Adipocyte (in vitro differentiated cells): ENCODE data around the gene RERE.

Experiments used
- DNase-seq: peaks from one replicate; pipeline ENCODE4 v3.0.0-alpha.2; 2015; ENCODE audit warnings: low read depth
- H3K27me3 ChIP-seq: replicated peaks from 2 replicates; pipeline ENCODE4 v1.7.0; 2013; ENCODE audit warnings: mild to moderate bottlenecking, low read length, moderate library complexity; ENCODE audit not compliant: control insufficient read depth, insufficient read depth
- H3K36me3 ChIP-seq: 2 replicates; pipeline ENCODE4 v1.7.0; 2013; ENCODE audit warnings: low read length, mild to moderate bottlenecking, moderate library complexity; ENCODE audit not compliant: control insufficient read depth, insufficient read depth, severe bottlenecking
- H3K4me1 ChIP-seq: 2 replicates; pipeline ENCODE4 v1.7.0; 2013; ENCODE audit warnings: mild to moderate bottlenecking, low read length, moderate library complexity; ENCODE audit not compliant: control insufficient read depth, insufficient read depth
- H3K4me3 ChIP-seq: 2 replicates; pipeline ENCODE4 v1.7.0; 2013; ENCODE audit warnings: mild to moderate bottlenecking, low read length, moderate library complexity
- H3K9ac ChIP-seq: 2 replicates; pipeline ENCODE4 v1.7.0; 2013; ENCODE audit warnings: mild to moderate bottlenecking, low read length, moderate library complexity
- H3K9me3 ChIP-seq: 2 replicates; pipeline ENCODE4 v1.7.0; 2013; ENCODE audit warnings: mild to moderate bottlenecking, low read length, moderate library complexity; ENCODE audit not compliant: control insufficient read depth

Gene RERE

GRCh38 chr1:8349961-8350360 is 467.5 kb downstream of the RERE start:
- peaks cover 26% of the 10 kb centered on the region for H3K4me1 ChIP-seq
- H3K9me3 ChIP-seq = no peaks in the 10 kb centered on the region
- no peaks in the 10 kb centered on the region for H3K27me3 ChIP-seq
- H3K9ac ChIP-seq = peak overlapping the region; percentile 6
- H3K36me3 ChIP-seq = peaks cover 30% of the 10 kb centered on the region
- no peak overlapping the region for H3K4me3 ChIP-seq
- DNase-seq = no peak

DNA sequence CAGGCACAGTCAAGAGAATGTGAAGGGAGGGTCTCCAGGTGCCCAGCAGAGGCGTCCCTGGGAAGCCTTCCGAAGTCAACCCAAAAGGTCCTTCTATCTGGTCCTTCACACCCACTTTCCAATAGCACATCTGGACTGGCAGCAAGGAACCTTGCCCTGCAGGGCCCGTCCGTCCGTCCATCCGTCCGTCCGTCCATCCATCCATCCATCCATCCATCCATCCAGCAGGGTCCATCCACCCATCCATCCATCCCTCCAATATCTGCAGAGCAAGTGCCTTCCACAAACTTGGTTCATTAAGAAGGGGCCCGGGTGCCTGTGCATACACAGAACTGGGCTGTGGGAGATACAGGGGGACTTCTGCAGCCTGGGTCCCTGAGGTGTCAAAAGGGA is 468.0 kb downstream of the RERE start:
- no peak for DNase-seq
- peaks cover 26% of the 10 kb centered on the region for H3K4me1 ChIP-seq

GRCh38 chr1:8348777-8349472 is 468.5 kb downstream of the RERE start:
- peak; percentile 78 for DNase-seq
- peaks cover 26% of the 10 kb centered on the region for H3K4me1 ChIP-seq
- no peaks in the 10 kb centered on the region for H3K9me3 ChIP-seq
- H3K9ac ChIP-seq = no peak overlapping the region
- peaks cover 20% of the 10 kb centered on the region for H3K36me3 ChIP-seq
- H3K27me3 ChIP-seq = no peaks in the 10 kb centered on the region
- no peak overlapping the region for H3K4me3 ChIP-seq

More for the DNA sequence above, 468.0 kb downstream of the RERE start:
- peaks cover 25% of the 10 kb centered on the region for H3K36me3 ChIP-seq
- no peaks in the 10 kb centered on the region for H3K9me3 ChIP-seq
- no peak overlapping the region for H3K4me3 ChIP-seq
- H3K27me3 ChIP-seq = no peaks in the 10 kb centered on the region
- H3K9ac ChIP-seq = peak overlapping the region; percentile 6

DNA sequence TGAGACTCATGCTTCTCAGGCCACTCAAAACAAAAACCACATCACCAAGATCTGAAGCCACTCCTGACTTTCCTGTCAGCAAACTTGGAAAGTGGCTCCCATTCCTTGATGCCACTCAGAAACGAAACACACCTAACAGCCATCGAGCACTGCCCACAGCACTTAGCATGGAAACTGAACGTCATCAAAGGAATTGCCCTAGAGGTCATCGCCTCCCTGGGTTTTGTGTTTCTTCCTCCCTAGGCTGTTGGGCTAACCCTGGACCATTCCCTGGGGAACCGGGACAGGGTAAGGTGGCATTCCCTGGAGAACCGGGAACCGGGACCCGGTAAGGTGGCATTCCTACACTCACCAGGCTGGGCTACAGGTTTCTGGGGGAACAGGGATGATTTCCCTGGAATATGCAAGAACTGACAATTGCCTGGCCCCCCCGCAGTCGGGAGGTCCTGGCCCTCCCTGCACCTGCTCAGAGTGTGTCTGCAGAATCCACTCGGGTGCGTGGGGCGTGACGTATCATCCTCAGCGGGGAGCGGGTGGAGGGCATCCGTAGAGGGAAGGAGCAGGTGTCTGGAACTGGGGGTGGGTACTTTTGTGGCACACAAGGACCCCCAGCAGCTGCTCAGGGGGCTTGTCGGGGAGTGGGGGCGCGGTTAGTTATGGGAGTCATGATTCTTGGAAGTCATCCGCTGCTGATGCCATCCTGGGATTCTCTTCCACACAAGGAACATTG is 469.2 kb downstream of the RERE start:
- Histone ChIP-seq H3K9me3 (no peaks in the 10 kb centered on the region), H3K9ac (no peak overlapping the region), H3K4me1 (peaks cover 24% of the 10 kb centered on the region), H3K27me3 (no peaks in the 10 kb centered on the region), H3K36me3 (peaks cover 13% of the 10 kb centered on the region), H3K4me3 (no peak overlapping the region)
- DNase-seq = no peak

DNA sequence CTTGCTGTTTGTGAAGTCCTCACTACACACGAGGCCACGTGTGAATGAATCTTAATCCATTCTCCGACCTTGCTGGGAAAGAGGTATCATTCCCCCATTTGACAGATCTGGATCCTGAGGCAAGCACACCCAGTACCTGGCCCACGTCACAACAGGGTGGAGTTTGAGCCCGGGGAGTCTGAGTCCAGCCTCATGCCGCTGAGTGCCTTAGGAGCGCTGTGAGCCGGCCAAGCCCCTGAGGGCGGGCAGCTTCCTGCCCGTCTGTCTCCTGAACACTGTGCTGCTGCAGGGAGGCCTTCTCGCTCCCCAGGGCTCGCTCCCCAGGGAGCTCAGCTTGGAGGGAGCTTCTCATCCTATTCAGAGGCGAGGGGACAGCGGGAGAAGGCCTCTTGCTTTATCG is 469.8 kb downstream of the RERE start:
- Histone ChIP-seq H3K9me3 (no peaks in the 10 kb centered on the region), H3K4me1 (peaks cover 24% of the 10 kb centered on the region), H3K27me3 (no peaks in the 10 kb centered on the region), H3K9ac (no peak overlapping the region), H3K4me3 (no peak overlapping the region), H3K36me3 (peaks cover 7% of the 10 kb centered on the region)
- DNase-seq = no peak

DNA sequence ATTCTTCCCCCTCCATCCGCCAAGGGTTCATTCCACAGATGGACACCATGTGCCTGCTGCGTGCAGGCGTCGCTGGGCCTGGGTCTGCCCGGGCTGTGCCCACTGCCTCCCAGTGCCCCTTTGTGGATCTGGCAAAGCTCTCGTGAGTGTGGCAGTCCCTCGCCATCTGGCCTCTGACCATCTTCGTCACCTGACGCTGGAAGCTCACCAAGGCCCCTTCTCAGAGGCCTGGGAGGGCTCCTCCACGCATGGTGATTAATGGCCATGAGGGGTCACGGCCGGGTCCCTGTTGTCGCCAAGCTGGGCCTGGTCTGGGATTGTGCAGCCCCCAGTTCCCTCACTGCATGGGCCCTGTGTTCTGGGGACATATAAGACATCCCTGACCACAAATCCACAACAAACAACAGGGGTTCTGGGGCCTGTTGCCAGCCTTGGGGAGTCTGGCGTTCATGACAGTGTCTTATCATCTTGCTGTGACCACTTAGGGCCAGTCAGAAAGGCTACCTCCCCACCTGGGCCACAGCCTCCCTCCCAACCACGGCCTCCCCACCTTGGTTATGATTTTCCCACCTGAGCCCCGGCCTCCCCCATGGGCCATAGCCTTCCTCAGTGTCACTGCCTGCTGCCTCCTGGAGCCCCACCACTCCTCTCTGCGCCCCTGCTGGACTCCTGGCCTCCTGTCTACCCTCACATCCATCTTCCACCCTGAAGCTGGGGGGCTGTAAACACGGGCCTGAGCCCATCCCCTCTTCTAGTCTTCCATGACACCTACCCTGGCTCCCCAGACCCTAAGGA is 471.6 kb downstream of the RERE start:
- Histone ChIP-seq H3K36me3 (no peaks in the 10 kb centered on the region), H3K9ac (no peak overlapping the region), H3K4me1 (peaks cover 24% of the 10 kb centered on the region), H3K27me3 (no peaks in the 10 kb centered on the region), H3K4me3 (no peak overlapping the region), H3K9me3 (no peaks in the 10 kb centered on the region)
- DNase-seq = no peak

- Histone ChIP-seq H3K36me3 (no peaks in the 10 kb centered on the region), H3K9me3 (no peaks in the 10 kb centered on the region), H3K9ac (no peak overlapping the region), H3K4me1 (peaks cover 21% of the 10 kb centered on the region), H3K27me3 (no peaks in the 10 kb centered on the region), H3K4me3 (no peak overlapping the region)
- DNase-seq = no peak
Measured at GRCh38 chr1:8344893-8345507, 472.4 kb downstream of the RERE start.

DNA sequence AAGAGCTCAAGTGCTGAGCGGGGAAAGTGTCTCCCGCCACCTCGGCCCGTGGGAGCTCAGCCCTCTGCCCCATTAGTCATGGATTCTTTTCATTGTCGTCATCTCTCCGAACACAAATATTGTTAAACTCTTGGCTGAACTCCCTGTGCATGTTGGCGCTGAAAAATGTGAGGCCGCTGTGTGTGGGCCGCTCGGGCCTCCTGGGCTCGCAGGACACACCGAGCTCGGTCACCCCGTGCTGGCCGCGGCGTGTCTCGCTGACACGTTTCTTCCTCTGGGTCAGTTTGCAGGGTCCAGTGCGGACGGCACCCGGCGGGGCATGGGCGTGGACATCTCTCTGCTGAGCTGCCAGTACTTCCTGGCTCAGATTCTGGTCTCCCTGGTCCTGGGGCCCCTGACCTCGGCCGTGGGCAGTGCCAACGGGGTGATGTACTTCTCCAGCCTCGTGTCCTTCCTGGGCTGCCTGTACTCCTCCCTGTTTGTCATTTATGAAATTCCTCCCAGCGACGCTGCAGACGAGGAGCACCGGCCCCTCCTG is 473.9 kb downstream of the RERE start:
- Histone ChIP-seq H3K36me3 (no peaks in the 10 kb centered on the region), H3K9me3 (no peaks in the 10 kb centered on the region), H3K4me3 (peak overlapping the region; percentile 54), H3K27me3 (no peaks in the 10 kb centered on the region), H3K4me1 (peaks cover 18% of the 10 kb centered on the region), H3K9ac (peak overlapping the region; percentile 81)
- DNase-seq = peak; percentile 96

- Histone ChIP-seq H3K9ac (peak overlapping the region; percentile 81), H3K36me3 (no peaks in the 10 kb centered on the region), H3K9me3 (no peaks in the 10 kb centered on the region), H3K27me3 (no peaks in the 10 kb centered on the region), H3K4me3 (peak overlapping the region; percentile 54), H3K4me1 (peaks cover 18% of the 10 kb centered on the region)
- DNase-seq = no peak
Measured at GRCh38 chr1:8343044-8343443, 474.4 kb downstream of the RERE start.

- no peaks in the 10 kb centered on the region for H3K9me3 ChIP-seq
- DNase-seq = peak; percentile 16
- no peaks in the 10 kb centered on the region for H3K27me3 ChIP-seq
- H3K9ac ChIP-seq = no peak overlapping the region
- H3K4me1 ChIP-seq = peaks cover 18% of the 10 kb centered on the region
- no peak overlapping the region for H3K4me3 ChIP-seq
- H3K36me3 ChIP-seq = no peaks in the 10 kb centered on the region
Measured at GRCh38 chr1:8342325-8342724, 475.1 kb downstream of the RERE start.

GRCh38 chr1:8340448-8340847 is 477.0 kb downstream of the RERE start:
- H3K9me3 ChIP-seq = no peaks in the 10 kb centered on the region
- H3K36me3 ChIP-seq = no peaks in the 10 kb centered on the region
- no peak overlapping the region for H3K4me3 ChIP-seq
- DNase-seq = no peak
- no peaks in the 10 kb centered on the region for H3K27me3 ChIP-seq
- no peak overlapping the region for H3K9ac ChIP-seq
- peaks cover 18% of the 10 kb centered on the region for H3K4me1 ChIP-seq
